Ovary (tissue), 9 donors: ENCODE measurements around the gene LMF1. TPM values are rescaled to one million over a fixed set of nuclear protein-coding genes. Genes with fewer than 3 reads are reported as not detected.
A peak's percentile ranks its signal among the peaks of the same experiment; 100 is the strongest.
"Not testable (repeated sequence)": the region's sequence is repeated elsewhere in the genome, so short reads cannot be mapped to it uniquely, and the experiment has no call there.

Experiments used
- DNase-seq, 5 donors: peaks; one replicate each; pipeline ENCODE4 v3.0.0-alpha.2; 2019 to 2020
- H3K27ac ChIP-seq, 2 donors: fragments of 200-600 bp; one replicate each; pipeline versions ENCODE4 v1.5.1 to v1.8.0; 2019 to 2022
- H3K27me3 ChIP-seq: fragments of 200-600 bp; one replicate; pipeline ENCODE4 v1.8.0; 2022
- H3K36me3 ChIP-seq: fragments of 200-600 bp; sonication (generic); one replicate; pipeline ENCODE4 v1.5.1; 2019
- H3K4me1 ChIP-seq: one replicate; pipeline ENCODE4 v1.8.1; 2013; ENCODE audit warnings: mild to moderate bottlenecking, moderate library complexity; ENCODE audit not compliant: insufficient read depth
- H3K4me3 ChIP-seq: fragments of 200-600 bp; sonication (generic); one replicate; pipeline ENCODE4 v1.5.1; 2017
- H3K9me3 ChIP-seq, 2 donors: fragments of 200-600 bp in 1 of 2; sonication (generic) in 1 of 2; one replicate each; pipeline versions ENCODE4 v1.5.1 to v1.8.1; 2013 to 2019; ENCODE audit warnings: mild to moderate bottlenecking in 1 of 2, moderate library complexity in 1 of 2
- EP300 ChIP-seq: sonication (generic); formaldehyde crosslinking; IDR thresholded peaks from one replicate; pipeline ENCODE4 v1.6.1; 2017; ENCODE audit warnings: antibody characterized with exemption
- POLR2A ChIP-seq: fragments of 450-650 bp; IDR thresholded peaks from one replicate; pipeline ENCODE4 v1.6.1; 2017; ENCODE audit warnings: antibody characterized with exemption, mild to moderate bottlenecking, moderate library complexity
- WGBS, 3 donors: extraction: QIAGEN DNeasy Blood & Tissue Kit in 1 of 3; methylation state at CpG; one replicate each; pipeline versions ENCODE4 v1.1.5 to v1.1.7; 2013 to 2017; 5-methylcytosine and 5-hydroxymethylcytosine counted together
- intact Hi-C, 4 donors: fragments of 100-400 bp; cut with DNase I; formaldehyde crosslinking; loops; one replicate each; pipeline versions ENCODE4 v1.11.0 to v1.15.1; 2022 to 2023
- polyA plus RNA-seq, 2 donors: library from polyadenylated mRNA; stranded (reverse); fragments of 200-250 nt in 1 of 2; fragments of 350-450 nt in 1 of 2; fragmentation: Illumina TruSeq in 1 of 2; extraction: RNeasy Lipid Tissue Mini Kit (QIAGEN cat#74804) in 1 of 2; gene quantifications; one replicate each; pipeline ENCODE4 v1.2.3, GENCODE V29; 2013 to 2014
- total RNA-seq, 7 donors: library from RNA; depleted of rRNA in 2 of 7; stranded (reverse); fragments of >200 nt in 2 of 7; fragmentation: NEBNext Ultra II Directional in 3 of 7; extraction: Animal tissue kit (Norgen Biotek cat#: 25700) in 3 of 7; gene quantifications; one replicate each; pipeline versions ENCODE4 v1.1.0 to v1.2.4, GENCODE V29; 2016 to 2023
- TF ChIP-seq, protein P1 (sequence below), 3 donors: fragments of 450-650 bp in 2 of 3; fragments of 200-600 bp in 1 of 3; IDR thresholded peaks; one replicate each; pipeline versions ENCODE4 v1.5.1 to v1.8.0; 2016 to 2022; ENCODE audit warnings: antibody characterized with exemption in 3 of 3, mild to moderate bottlenecking in 1 of 3
- donor health status: DM: no; HTN: no; CAD: no; lungs with moderate emphysema.
- donor health status: DM: no; HTN: no; CAD: no.
- donor health status: Bipolar disorder and iron deficiency.
- donor health status: DM: yes; HTN: yes; CAD: no.
- donor health status: DM: no; HTN: no; CAD: no.
- donor health status: DM: yes; HTN: yes; CAD: no.

LMF1 gene
- total and polyA plus RNA-seq, 9 donors: 7.8 to 31.9 (median 23.6) TPM

DNA sequence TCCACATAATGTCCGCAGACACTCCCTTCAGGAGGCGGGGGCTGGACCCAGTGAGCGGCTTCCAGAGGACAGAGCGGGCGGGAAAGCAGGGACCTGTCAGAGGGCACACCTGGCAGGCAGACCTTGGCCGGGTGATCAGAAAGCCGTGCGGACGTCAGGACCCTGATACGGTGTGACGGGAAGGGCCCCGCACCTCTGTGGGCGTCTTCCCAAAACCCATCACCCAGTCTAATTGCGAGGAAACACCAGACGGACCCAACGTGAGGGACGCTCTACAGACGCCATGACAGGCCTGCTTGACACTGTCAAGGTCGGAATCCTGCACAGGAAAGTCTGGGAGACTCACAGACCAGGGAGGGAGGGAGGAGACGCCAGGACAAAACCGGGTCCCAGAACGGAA lies 8.4 kb downstream of the LMF1 start:
- Histone ChIP-seq H3K4me3 (no peak overlapping the region), H3K4me1 (peaks cover 9% of the 10 kb centered on the region), H3K36me3 (no peaks in the 10 kb centered on the region), H3K9me3 (no peaks in the 10 kb centered on the region), H3K27ac (no peak overlapping the region), H3K27me3 (no peaks in the 10 kb centered on the region)
- WGBS, 3 donors: 64 to 80% (median 79%) methylated on average over 22 of the region's 22 CpGs
- intact Hi-C loops: no loop called here
- TF ChIP-seq EP300 (no peak), POLR2A (no peak)
- TF ChIP-seq, protein P1, sequence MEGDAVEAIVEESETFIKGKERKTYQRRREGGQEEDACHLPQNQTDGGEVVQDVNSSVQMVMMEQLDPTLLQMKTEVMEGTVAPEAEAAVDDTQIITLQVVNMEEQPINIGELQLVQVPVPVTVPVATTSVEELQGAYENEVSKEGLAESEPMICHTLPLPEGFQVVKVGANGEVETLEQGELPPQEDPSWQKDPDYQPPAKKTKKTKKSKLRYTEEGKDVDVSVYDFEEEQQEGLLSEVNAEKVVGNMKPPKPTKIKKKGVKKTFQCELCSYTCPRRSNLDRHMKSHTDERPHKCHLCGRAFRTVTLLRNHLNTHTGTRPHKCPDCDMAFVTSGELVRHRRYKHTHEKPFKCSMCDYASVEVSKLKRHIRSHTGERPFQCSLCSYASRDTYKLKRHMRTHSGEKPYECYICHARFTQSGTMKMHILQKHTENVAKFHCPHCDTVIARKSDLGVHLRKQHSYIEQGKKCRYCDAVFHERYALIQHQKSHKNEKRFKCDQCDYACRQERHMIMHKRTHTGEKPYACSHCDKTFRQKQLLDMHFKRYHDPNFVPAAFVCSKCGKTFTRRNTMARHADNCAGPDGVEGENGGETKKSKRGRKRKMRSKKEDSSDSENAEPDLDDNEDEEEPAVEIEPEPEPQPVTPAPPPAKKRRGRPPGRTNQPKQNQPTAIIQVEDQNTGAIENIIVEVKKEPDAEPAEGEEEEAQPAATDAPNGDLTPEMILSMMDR (IDR thresholded peaks at IDR 0.05): no peak
- DNase-seq: peak in 1 of 5 donors; percentile 11

DNA sequence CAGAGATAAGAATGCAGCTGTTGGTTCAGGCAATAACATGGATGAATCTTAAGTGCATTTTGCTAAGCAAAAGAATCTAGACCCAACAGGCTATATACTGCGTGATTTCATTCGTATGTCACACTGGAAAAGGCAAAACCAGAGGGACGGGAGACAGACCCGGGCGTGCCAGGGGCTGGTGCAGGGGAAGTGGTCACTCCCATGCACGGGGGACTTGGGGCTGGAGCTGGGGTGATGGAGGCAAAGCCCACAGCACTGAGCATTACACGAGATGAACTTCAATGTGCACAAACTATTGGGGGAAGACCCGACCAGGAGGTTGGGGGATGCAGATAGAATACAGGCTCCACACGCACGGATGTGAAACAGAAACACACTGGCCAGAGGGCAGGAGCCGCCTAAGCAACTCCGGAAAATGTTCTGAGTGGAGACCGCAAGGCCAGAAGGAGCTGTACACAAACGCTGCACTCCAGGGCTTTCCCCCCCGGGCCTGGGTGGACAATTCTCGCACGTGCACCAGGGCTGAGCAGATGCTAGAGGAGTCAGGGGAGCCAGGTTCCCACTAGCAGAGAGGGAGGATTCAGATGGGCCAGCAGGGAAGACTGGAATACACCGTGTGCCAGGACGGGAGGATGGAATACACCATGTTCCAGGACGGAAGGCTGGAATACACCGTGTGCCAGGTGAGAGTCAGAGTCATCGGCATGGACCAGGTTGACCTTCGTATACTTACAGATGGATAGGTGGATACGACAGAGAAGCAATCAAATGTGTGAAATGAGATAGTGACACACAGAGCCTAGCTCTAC lies 11.3 kb downstream of the LMF1 start:
- H3K36me3 ChIP-seq: no peaks in the 10 kb centered on the region
- TF ChIP-seq EP300: no peak
- no peak for TF ChIP-seq POLR2A
- TF ChIP-seq, protein P1 (IDR thresholded peaks at IDR 0.05): no peak
- no peak overlapping the region for H3K27ac ChIP-seq
- no peaks in the 10 kb centered on the region for H3K9me3 ChIP-seq
- DNase-seq: peak in 1 of 5 donors; percentile 4
- intact Hi-C loops: no loop called here
- H3K4me1 ChIP-seq: peaks cover 7% of the 10 kb centered on the region
- H3K27me3 ChIP-seq: no peaks in the 10 kb centered on the region
- WGBS, 3 donors: 55 to 80% (median 74%) methylated on average over 24 of the region's 24 CpGs
- H3K4me3 ChIP-seq: no peak overlapping the region

DNA sequence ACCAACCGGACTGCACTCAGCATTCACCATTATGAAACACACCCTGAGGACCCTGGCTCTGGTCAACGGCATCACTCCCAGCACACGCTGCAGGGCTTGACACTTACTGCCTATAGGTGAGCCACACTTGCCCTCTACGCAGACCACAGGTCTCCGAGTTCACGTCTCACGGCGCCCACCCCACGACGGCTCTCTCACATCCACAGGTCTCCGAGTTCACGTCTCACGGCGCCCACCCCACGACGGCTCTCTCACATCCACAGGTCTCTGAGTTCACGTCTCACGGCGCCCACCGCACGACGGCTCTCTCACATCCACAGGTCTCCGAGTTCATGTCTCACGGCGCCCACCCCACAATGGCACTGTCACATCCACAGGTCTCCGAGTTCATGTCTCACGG lies 15.0 kb downstream of the LMF1 start:
- H3K27ac ChIP-seq, H3K4me1 ChIP-seq, H3K27me3 ChIP-seq, H3K36me3 ChIP-seq, intact Hi-C loops, H3K4me3 ChIP-seq, DNase-seq, H3K9me3 ChIP-seq: not testable (repeated sequence)
- 94 to 95% (median 94%) methylated on average over 27 of the region's 27 CpGs for WGBS, 3 donors

DNA sequence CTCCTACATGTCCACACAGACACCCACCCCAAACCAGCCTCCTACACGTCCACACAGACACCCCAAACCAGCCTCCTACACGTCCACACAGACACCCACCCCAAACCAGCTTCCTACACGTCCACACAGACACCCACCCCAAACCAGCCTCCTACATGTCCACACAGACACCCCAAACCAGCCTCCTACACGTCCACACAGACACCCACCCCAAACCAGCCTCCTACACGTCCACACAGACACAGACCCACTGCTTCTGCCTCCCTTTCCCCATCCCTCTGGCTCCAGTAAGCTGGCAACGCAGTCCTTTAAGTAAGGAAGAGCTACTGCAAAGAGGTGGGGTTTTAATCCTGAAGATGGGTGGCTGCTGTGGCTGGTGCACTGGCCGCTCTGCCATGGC lies 17.0 kb downstream of the LMF1 start:
- H3K36me3 ChIP-seq, H3K9me3 ChIP-seq, DNase-seq, H3K27ac ChIP-seq, intact Hi-C loops, H3K4me1 ChIP-seq, H3K27me3 ChIP-seq, H3K4me3 ChIP-seq: not testable (repeated sequence)
- 80 to 94% (median 93%) methylated on average over 3 to 6 of the region's 7 CpGs for WGBS, 3 donors

DNA sequence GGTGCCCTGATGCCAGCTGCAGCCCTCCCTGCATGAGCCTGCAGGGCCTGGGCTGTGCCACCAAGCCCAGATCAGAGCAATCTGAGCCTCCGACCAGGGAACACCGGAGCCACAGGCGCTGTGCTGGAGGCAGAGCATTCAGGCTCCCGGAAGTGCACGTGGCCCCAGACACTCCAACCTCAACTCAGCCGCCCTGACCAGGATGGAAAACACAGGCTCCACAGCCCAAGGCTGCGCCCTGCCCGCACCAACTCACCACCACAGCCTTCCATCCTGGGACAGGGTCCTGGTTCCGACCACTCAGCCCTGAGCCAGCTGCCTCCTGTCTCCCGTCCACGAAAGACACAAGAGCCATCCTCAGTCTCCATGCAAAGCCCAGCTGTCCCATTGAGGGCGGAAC lies 18.5 kb downstream of the LMF1 start:
- no peak overlapping the region for H3K4me3 ChIP-seq
- intact Hi-C loops: no loop called here
- DNase-seq: no peak
- no peaks in the 10 kb centered on the region for H3K36me3 ChIP-seq
- WGBS, 3 donors: 90 to 99% (median 95%) methylated on average over 12 of the region's 12 CpGs
- H3K27ac ChIP-seq: no peak overlapping the region
- no peaks in the 10 kb centered on the region for H3K9me3 ChIP-seq
- no peaks in the 10 kb centered on the region for H3K4me1 ChIP-seq
- H3K27me3 ChIP-seq: no peaks in the 10 kb centered on the region
- no peak for TF ChIP-seq EP300

DNA sequence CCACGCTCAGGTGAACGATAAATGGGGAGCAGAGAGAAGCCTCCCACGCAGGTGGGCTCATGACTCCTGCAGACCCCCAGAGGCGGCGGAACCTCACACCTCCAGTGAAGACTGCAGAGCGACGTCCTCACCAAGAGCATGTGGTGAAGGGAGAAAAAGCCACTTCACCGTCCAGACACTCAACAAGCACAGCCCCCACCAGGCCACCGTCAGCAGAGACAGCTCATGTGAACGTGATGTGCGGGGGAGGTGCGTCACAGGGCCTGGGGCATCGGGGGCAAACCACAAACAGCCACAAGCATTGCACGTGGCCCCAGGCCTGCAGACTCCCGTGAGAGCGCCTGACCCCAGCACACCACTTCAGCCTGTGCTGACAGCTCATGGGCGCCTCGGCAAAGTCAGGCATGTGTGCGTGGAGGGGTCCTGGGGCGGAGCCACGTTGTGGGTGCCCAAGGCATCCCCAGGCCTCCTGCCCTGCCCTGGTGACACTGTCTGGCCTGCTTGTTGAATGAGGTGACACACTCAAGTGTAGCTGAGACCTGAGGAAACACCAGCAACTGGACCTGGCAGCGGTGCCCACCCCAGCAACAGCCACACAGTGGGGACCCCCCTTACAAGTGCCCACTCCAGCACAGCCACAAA lies 19.0 kb downstream of the LMF1 start:
- Histone ChIP-seq H3K27ac (no peak overlapping the region), H3K27me3 (no peaks in the 10 kb centered on the region), H3K4me1 (no peaks in the 10 kb centered on the region), H3K36me3 (no peaks in the 10 kb centered on the region), H3K4me3 (no peak overlapping the region), H3K9me3 (no peaks in the 10 kb centered on the region)
- intact Hi-C loops: no loop called here
- no peak for DNase-seq
- TF ChIP-seq, protein P1 (IDR thresholded peaks at IDR 0.05): no peak
- TF ChIP-seq EP300: no peak
- TF ChIP-seq POLR2A: no peak
- WGBS, 3 donors: 82 to 91% (median 87%) methylated on average over 18 to 22 of the region's 22 CpGs

DNA sequence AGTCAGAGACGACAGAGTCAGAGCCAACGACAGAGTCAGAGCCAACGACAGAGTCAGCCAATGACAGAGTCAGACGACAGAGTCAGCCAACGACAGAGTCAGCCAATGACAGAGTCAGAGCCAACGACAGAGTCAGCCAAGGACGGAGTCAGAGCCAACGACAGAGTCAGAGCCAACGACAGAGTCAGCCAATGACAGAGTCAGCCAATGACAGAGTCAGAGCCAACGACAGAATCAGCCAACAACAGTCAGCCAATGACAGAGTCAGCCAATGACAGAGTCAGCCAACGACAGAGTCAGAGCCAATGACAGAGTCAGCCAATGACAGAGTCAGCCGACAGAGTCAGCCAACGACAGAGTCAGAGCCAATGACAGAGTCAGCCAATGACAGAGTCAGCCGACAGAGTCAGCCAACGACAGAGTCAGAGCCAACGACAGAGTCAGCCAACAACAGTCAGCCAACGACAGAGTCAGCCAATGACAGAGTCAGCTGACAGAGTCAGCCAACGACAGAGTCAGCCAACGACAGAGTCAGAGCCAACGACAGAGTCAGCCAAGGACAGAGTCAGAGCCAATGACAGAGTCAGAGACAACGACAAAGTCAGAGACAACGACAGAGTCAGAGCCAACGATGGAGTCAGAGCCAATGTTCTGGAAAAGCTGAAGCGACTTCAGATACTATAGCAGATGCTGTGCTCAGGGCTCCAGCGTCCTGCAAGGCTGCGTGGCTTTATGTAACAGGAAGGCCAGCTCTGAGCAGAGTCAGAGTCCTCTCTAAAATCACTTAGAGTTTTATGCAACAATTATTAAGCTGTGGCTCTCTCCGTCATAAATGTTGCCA lies 19.8 kb downstream of the LMF1 start:
- H3K4me1 ChIP-seq, intact Hi-C loops, H3K4me3 ChIP-seq, DNase-seq, H3K9me3 ChIP-seq, H3K36me3 ChIP-seq, H3K27ac ChIP-seq, H3K27me3 ChIP-seq: not testable (repeated sequence)
- 77 to 88% (median 78%) methylated on average over 27 of the region's 27 CpGs for WGBS, 3 donors

DNA sequence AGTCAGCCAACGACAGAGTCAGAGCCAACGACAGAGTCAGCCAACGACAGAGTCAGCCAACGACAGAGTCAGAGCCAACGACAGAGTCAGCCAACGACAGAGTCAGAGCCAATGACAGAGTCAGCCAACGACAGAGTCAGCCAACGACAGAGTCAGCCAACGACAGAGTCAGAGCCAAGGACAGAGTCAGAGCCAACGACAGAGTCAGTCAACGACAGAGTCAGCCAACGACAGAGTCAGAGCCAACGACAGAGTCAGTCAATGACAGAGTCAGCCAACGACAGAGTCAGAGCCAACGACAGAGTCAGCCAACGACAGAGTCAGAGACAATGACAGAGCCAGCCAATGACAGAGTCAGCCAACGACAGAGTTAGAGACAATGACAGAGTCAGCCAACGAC lies 22.0 kb downstream of the LMF1 start:
- H3K36me3 ChIP-seq, H3K9me3 ChIP-seq, H3K27me3 ChIP-seq, H3K27ac ChIP-seq, H3K4me1 ChIP-seq, DNase-seq, intact Hi-C loops, H3K4me3 ChIP-seq: not testable (repeated sequence)
- 73 to 85% (median 79%) methylated on average over 18 of the region's 18 CpGs for WGBS, 3 donors
